ENCODE data around the gene PNO1. TPM values are rescaled to one million over a fixed set of nuclear protein-coding genes. Genes with fewer than 3 reads are reported as not detected.

Gene PNO1
- total RNA-seq, 6 experiments from 2014 or later: 4.7 to 12.7 (median 7.8) TPM

DNA sequence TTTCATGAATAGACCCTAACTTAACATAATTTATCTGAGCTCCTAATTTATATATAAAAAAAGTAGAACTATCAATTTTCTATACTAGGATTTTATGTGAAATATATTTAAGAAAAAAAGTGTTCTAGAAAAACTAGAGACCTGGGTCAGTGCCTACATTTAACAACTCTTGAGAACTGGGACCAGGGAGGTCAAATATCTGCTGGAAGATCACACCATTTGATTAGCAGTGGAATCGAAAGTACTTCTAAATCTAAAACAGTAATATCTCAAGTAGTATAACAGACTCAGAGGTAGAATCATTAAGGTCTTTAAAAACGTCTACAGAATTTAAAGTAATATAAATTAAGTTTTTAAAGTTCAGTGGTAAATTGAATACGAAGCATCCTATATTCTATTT is 60.0 kb downstream of the PNO1 start:
- Histone ChIP-seq H3K9me3 (no peaks in the 10 kb centered on the region), H3K36me3 (peaks cover 0 to 4% (median 0%) of the 10 kb centered on the region in 4 donors), H3K4me3 (no peak overlapping the region), H3K27me3 (no peaks in the 10 kb centered on the region), H3K27ac (no peak overlapping the region), H3K4me1 (peaks cover 0 to 33% (median 0%) of the 10 kb centered on the region in 4 donors)
- DNase-seq (no peak), ATAC-seq (peak in 2 of 4 donors; percentile 56 to 57)
- intact Hi-C loops (cut with DNase I): no loop called here
- TF ChIP-seq, protein P1, sequence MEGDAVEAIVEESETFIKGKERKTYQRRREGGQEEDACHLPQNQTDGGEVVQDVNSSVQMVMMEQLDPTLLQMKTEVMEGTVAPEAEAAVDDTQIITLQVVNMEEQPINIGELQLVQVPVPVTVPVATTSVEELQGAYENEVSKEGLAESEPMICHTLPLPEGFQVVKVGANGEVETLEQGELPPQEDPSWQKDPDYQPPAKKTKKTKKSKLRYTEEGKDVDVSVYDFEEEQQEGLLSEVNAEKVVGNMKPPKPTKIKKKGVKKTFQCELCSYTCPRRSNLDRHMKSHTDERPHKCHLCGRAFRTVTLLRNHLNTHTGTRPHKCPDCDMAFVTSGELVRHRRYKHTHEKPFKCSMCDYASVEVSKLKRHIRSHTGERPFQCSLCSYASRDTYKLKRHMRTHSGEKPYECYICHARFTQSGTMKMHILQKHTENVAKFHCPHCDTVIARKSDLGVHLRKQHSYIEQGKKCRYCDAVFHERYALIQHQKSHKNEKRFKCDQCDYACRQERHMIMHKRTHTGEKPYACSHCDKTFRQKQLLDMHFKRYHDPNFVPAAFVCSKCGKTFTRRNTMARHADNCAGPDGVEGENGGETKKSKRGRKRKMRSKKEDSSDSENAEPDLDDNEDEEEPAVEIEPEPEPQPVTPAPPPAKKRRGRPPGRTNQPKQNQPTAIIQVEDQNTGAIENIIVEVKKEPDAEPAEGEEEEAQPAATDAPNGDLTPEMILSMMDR (IDR thresholded peaks at IDR 0.05): no peak
- TF ChIP-seq POLR2A (IDR thresholded peaks at IDR 0.05): no peak
- WGBS (ENCODE audit: insufficient coverage, low coverage, low lambda C conversion rate, missing lambda C conversion rate): 19% methylated on average over 3 of the region's 3 CpGs

DNA sequence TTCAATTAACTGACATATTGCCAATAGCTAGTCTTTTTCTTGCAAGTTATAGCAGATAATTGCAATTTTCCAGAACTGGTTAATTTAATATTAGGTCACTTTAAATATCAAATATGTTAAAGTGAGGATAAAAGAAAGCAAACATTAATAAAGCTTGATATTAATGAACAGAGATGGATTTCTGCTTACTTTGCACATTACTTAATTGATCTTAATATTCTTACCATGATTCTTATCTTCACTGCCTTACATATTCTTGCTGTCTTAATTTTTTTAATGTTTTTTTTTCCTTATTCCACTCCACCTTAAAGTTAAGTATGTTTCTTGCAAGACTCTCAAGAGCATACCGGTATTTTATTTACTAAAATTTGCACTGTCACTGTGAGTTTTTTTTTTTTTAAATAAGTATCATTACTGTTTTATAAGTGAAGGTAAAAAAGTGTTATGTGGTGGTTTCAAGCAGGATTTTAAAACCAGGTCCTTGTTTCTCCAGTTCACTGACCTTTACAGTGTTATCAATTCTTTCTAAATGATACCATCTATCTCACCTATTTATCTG is 60.7 kb downstream of the PNO1 start:
- 13% methylated on average over 1 of the region's 1 CpG for WGBS (ENCODE audit: insufficient coverage, low coverage, low lambda C conversion rate, missing lambda C conversion rate)
- intact Hi-C loops (cut with DNase I): no loop called here
- Histone ChIP-seq H3K4me3 (no peak overlapping the region), H3K9me3 (no peaks in the 10 kb centered on the region), H3K36me3 (peaks cover 0 to 4% (median 0%) of the 10 kb centered on the region in 4 donors), H3K27ac (no peak overlapping the region), H3K27me3 (no peaks in the 10 kb centered on the region), H3K4me1 (peaks cover 0 to 39% (median 0%) of the 10 kb centered on the region in 4 donors)
- no peak for ATAC-seq
- no peak for DNase-seq
- TF ChIP-seq POLR2A (IDR thresholded peaks at IDR 0.05): no peak
- TF ChIP-seq, protein P1 (IDR thresholded peaks at IDR 0.05): no peak

- TF ChIP-seq, protein P1 (IDR thresholded peaks at IDR 0.05): no peak
- no peak for TF ChIP-seq POLR2A (IDR thresholded peaks at IDR 0.05)
- DNase-seq (no peak), ATAC-seq (peak; percentile 13 to 49 (median 35))
- no peak overlapping the region for H3K27ac ChIP-seq
- intact Hi-C loops (cut with DNase I): no loop called here
- WGBS (ENCODE audit: insufficient coverage, low coverage, low lambda C conversion rate, missing lambda C conversion rate): 88% methylated on average over 1 of the region's 1 CpG
- no peak overlapping the region for H3K4me3 ChIP-seq
- H3K27me3 ChIP-seq: no peaks in the 10 kb centered on the region
- no peaks in the 10 kb centered on the region for H3K9me3 ChIP-seq
- H3K36me3 ChIP-seq: no peaks in the 10 kb centered on the region
- H3K4me1 ChIP-seq: peaks cover 0 to 58% (median 4%) of the 10 kb centered on the region in 4 donors
Observed at GRCh38 chr2:68222287-68222686, 64.6 kb downstream of the PNO1 start.

DNA sequence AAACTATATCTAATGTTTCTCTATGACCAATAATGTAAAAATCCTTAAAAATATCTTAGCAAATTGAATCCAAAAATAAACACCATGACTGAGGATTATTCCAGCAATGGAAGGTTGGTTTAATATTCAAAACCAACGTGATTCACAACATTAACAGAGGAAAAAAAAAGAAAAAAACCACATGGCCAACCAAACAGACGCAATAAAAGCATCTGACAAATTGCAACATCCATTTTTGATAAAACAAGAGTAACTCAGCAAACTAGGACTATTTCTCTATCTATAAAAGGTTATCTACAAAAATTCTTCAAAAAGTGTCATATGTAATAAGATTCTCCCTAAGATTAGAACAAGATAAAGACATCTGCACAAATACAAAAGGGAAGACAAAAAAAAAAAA is 65.7 kb downstream of the PNO1 start:
- H3K27ac ChIP-seq: no peak overlapping the region
- 20% methylated on average over 2 of the region's 2 CpGs for WGBS (ENCODE audit: insufficient coverage, low coverage, low lambda C conversion rate, missing lambda C conversion rate)
- no peak for ATAC-seq
- intact Hi-C loops (cut with DNase I): no loop called here
- H3K36me3 ChIP-seq: no peaks in the 10 kb centered on the region
- H3K4me3 ChIP-seq: no peak overlapping the region
- H3K4me1 ChIP-seq: peaks cover 0 to 47% (median 4%) of the 10 kb centered on the region in 4 donors
- no peaks in the 10 kb centered on the region for H3K9me3 ChIP-seq
- no peak for DNase-seq
- TF ChIP-seq, protein P1 (IDR thresholded peaks at IDR 0.05): no peak
- no peak for TF ChIP-seq POLR2A (IDR thresholded peaks at IDR 0.05)
- H3K27me3 ChIP-seq: no peaks in the 10 kb centered on the region
